HEK293 (cell line): ENCODE measurements around the gene EBLN2.

Experiments
- ATF2 ChIP-seq: fragments of 450-650 bp; formaldehyde crosslinking; IDR thresholded peaks from 2 replicates; pipeline ENCODE4 v1.5.1; 2016; ENCODE audit warnings: missing biosample characterization, missing genetic modification characterization, low read depth
- GFI1B ChIP-seq: fragments of 450-650 bp; formaldehyde crosslinking; IDR thresholded peaks from 2 replicates; pipeline ENCODE4 v1.5.1; 2016; ENCODE audit warnings: missing biosample characterization, missing genetic modification characterization
- SCRT2 ChIP-seq: fragments of 450-650 bp; formaldehyde crosslinking; IDR thresholded peaks from 2 replicates; pipeline ENCODE4 v1.5.1; 2016; ENCODE audit warnings: missing biosample characterization, missing genetic modification characterization
- ZBTB21 ChIP-seq: fragments of 450-650 bp; formaldehyde crosslinking; IDR thresholded peaks from 2 replicates; pipeline ENCODE4 v1.5.1; 2017; ENCODE audit warnings: missing biosample characterization, missing genetic modification characterization
- ZFHX2 ChIP-seq: fragments of 450-650 bp; formaldehyde crosslinking; conservative IDR thresholded peaks from 2 replicates; pipeline ENCODE4 v1.5.1; 2016; ENCODE audit warnings: missing biosample characterization, missing genetic modification characterization
- ZNF10 ChIP-seq: fragments of 450-650 bp; formaldehyde crosslinking; IDR thresholded peaks from 2 replicates; pipeline ENCODE4 v1.5.1; 2017; ENCODE audit warnings: missing biosample characterization, missing genetic modification characterization
- ZNF2 ChIP-seq: fragments of 450-650 bp; formaldehyde crosslinking; IDR thresholded peaks from 2 replicates; pipeline ENCODE4 v1.5.1; 2016; ENCODE audit warnings: missing biosample characterization, missing genetic modification characterization
- ZNF350 ChIP-seq: fragments of 450-650 bp; formaldehyde crosslinking; IDR thresholded peaks from 2 replicates; pipeline ENCODE4 v1.5.0; 2017; ENCODE audit warnings: missing biosample characterization, mild to moderate bottlenecking, missing genetic modification characterization
- ZNF529 ChIP-seq: fragments of 450-650 bp; formaldehyde crosslinking; IDR thresholded peaks from 2 replicates; pipeline ENCODE4 v1.5.1; 2017; ENCODE audit warnings: missing genetic modification characterization, missing biosample characterization; ENCODE audit not compliant: insufficient replicate concordance
- ZNF596 ChIP-seq: fragments of 450-650 bp; IDR thresholded peaks from 2 replicates; pipeline ENCODE4 v1.5.0; 2018; ENCODE audit warnings: missing biosample characterization, mild to moderate bottlenecking, missing genetic modification characterization, moderate library complexity
- ZNF707 ChIP-seq: fragments of 450-650 bp; formaldehyde crosslinking; IDR thresholded peaks from 2 replicates; pipeline ENCODE4 v1.5.1; 2016; ENCODE audit warnings: missing biosample characterization, missing genetic modification characterization
- ZNF768 ChIP-seq: fragments of 450-650 bp; formaldehyde crosslinking; IDR thresholded peaks from 2 replicates; pipeline ENCODE4 v1.5.1; 2018; ENCODE audit warnings: missing biosample characterization, mild to moderate bottlenecking, missing genetic modification characterization
- TF ChIP-seq, protein P1 (sequence below): fragments of 450-650 bp; formaldehyde crosslinking; IDR thresholded peaks from 2 replicates; pipeline ENCODE4 v1.5.1; 2016; ENCODE audit warnings: missing biosample characterization, missing genetic modification characterization
- TF ChIP-seq, protein P2 (sequence below): fragments of 450-650 bp; formaldehyde crosslinking; optimal IDR thresholded peaks from 2 replicates; pipeline ENCODE3; 2016; ENCODE audit warnings: missing biosample characterization, mild to moderate bottlenecking, missing genetic modification characterization

DNA sequence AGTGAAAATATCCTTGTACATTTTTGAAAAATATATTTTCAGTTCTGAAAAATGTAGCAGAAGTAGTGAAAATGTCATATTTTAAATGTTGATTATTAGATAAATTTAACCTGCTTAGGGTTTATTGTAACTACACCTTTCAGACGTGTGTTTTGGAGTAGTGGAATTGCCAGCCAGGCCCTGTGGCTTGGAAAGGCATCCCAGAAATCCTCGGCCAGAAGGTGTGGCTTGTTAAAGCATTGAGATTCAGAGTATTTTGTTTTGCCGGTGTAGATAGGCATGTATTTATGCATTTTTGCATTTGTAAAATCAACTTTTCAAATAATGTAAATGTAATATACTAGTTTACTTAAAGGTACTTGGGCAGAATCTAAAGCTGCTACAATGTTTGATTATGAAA is 7.0 kb downstream of the EBLN2 start:
- no peak for TF ChIP-seq ZNF529 (tag by site-specific recombination)
- TF ChIP-seq ZNF707 (tag by site-specific recombination): no peak
- TF ChIP-seq GFI1B (tag by site-specific recombination): no peak
- no peak for TF ChIP-seq ZFHX2 (tag by site-specific recombination)
- TF ChIP-seq, protein P1, sequence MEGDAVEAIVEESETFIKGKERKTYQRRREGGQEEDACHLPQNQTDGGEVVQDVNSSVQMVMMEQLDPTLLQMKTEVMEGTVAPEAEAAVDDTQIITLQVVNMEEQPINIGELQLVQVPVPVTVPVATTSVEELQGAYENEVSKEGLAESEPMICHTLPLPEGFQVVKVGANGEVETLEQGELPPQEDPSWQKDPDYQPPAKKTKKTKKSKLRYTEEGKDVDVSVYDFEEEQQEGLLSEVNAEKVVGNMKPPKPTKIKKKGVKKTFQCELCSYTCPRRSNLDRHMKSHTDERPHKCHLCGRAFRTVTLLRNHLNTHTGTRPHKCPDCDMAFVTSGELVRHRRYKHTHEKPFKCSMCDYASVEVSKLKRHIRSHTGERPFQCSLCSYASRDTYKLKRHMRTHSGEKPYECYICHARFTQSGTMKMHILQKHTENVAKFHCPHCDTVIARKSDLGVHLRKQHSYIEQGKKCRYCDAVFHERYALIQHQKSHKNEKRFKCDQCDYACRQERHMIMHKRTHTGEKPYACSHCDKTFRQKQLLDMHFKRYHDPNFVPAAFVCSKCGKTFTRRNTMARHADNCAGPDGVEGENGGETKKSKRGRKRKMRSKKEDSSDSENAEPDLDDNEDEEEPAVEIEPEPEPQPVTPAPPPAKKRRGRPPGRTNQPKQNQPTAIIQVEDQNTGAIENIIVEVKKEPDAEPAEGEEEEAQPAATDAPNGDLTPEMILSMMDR (tag by site-specific recombination): no peak
- TF ChIP-seq SCRT2 (tag by site-specific recombination): no peak
- no peak for TF ChIP-seq ZNF2
- no peak for TF ChIP-seq ATF2 (tag by site-specific recombination)
- no peak for TF ChIP-seq ZNF596 (tag by site-specific recombination)
- no peak for TF ChIP-seq ZBTB21 (tag by site-specific recombination)
- TF ChIP-seq, protein P2, sequence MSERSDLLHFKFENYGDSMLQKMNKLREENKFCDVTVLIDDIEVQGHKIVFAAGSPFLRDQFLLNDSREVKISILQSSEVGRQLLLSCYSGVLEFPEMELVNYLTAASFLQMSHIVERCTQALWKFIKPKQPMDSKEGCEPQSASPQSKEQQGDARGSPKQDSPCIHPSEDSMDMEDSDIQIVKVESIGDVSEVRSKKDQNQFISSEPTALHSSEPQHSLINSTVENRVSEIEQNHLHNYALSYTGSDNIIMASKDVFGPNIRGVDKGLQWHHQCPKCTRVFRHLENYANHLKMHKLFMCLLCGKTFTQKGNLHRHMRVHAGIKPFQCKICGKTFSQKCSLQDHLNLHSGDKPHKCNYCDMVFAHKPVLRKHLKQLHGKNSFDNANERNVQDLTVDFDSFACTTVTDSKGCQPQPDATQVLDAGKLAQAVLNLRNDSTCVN: no peak
- TF ChIP-seq ZNF10 (tag by site-specific recombination): no peak
- no peak for TF ChIP-seq ZNF768 (tag by site-specific recombination)
- TF ChIP-seq ZNF350: no peak
